B cell (primary cell): ENCODE measurements around the gene RHBDF1.

ENCODE experiments used
- EZH2 ChIP-seq: IDR thresholded peaks from 2 replicates; pipeline ENCODE4 v1.6.1; 2012; ENCODE audit warnings: borderline replicate concordance, low read depth, mild to moderate bottlenecking, moderate library complexity, low read length; ENCODE audit not compliant: insufficient read depth, poor library complexity, severe bottlenecking
- TF ChIP-seq, protein P1 (sequence below): fragments of 200-600 bp; IDR thresholded peaks from one replicate; pipeline ENCODE4 v1.8.0; 2022; ENCODE audit warnings: antibody characterized with exemption, mild to moderate bottlenecking

GRCh38 chr16:65745-66144 is 6.7 kb downstream of the RHBDF1 start:
- TF ChIP-seq, protein P1, sequence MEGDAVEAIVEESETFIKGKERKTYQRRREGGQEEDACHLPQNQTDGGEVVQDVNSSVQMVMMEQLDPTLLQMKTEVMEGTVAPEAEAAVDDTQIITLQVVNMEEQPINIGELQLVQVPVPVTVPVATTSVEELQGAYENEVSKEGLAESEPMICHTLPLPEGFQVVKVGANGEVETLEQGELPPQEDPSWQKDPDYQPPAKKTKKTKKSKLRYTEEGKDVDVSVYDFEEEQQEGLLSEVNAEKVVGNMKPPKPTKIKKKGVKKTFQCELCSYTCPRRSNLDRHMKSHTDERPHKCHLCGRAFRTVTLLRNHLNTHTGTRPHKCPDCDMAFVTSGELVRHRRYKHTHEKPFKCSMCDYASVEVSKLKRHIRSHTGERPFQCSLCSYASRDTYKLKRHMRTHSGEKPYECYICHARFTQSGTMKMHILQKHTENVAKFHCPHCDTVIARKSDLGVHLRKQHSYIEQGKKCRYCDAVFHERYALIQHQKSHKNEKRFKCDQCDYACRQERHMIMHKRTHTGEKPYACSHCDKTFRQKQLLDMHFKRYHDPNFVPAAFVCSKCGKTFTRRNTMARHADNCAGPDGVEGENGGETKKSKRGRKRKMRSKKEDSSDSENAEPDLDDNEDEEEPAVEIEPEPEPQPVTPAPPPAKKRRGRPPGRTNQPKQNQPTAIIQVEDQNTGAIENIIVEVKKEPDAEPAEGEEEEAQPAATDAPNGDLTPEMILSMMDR, result peak; percentile 96
- no peak for TF ChIP-seq EZH2
